Fibroblast of pulmonary artery (primary cell): Measurements from ENCODE around the gene SLC39A11.
"Not testable (repeated sequence)": the region's sequence is repeated elsewhere in the genome, so short reads cannot be mapped to it uniquely, and the experiment has no call there.

Experiments used
- DNase-seq: peaks from one replicate; pipeline ENCODE4 v3.0.0-alpha.2; 2010; ENCODE audit warnings: low read depth
- H3K4me3 ChIP-seq: replicated peaks from 2 replicates; pipeline ENCODE4 v1.5.1; 2011; ENCODE audit warnings: low read depth, mild to moderate bottlenecking, control low read depth, low read length, moderate library complexity
- CTCF ChIP-seq: IDR thresholded peaks from 2 replicates; pipeline ENCODE4 v1.5.1; 2011; ENCODE audit warnings: mild to moderate bottlenecking, control low read depth, low read length, inconsistent platforms; ENCODE audit errors: missing control alignments

SLC39A11 gene

GRCh38 chr17:72998343-72998742 lies 94.1 kb downstream of the SLC39A11 start:
- no peak overlapping the region for H3K4me3 ChIP-seq
- TF ChIP-seq CTCF = no peak
- DNase-seq = no peak

- TF ChIP-seq CTCF = no peak
- H3K4me3 ChIP-seq = no peak overlapping the region
- DNase-seq = peak; percentile 60
Observed at GRCh38 chr17:72997559-72997958, 94.9 kb downstream of the SLC39A11 start.

- no peak for DNase-seq
- TF ChIP-seq CTCF = no peak
- H3K4me3 ChIP-seq = no peak overlapping the region
Observed at GRCh38 chr17:72996791-72997190, 95.7 kb downstream of the SLC39A11 start.

- H3K4me3 ChIP-seq = no peak overlapping the region
- TF ChIP-seq CTCF = no peak
- DNase-seq = no peak
Observed at GRCh38 chr17:72995008-72995656, 97.4 kb downstream of the SLC39A11 start.

GRCh38 chr17:72992783-72993467 lies 99.6 kb downstream of the SLC39A11 start:
- DNase-seq, H3K4me3 ChIP-seq: not testable (repeated sequence)

- no peak overlapping the region for H3K4me3 ChIP-seq
- TF ChIP-seq CTCF = no peak
- no peak for DNase-seq
Observed at GRCh38 chr17:72991651-72992050, 100.8 kb downstream of the SLC39A11 start.

- no peak overlapping the region for H3K4me3 ChIP-seq
- TF ChIP-seq CTCF = no peak
- no peak for DNase-seq
Observed at GRCh38 chr17:72989074-72989610, 103.3 kb downstream of the SLC39A11 start.
